ENCODE data around the gene UHRF2. TPM values are rescaled to one million over a fixed set of nuclear protein-coding genes. Genes with fewer than 3 reads are reported as not detected.
"Not testable (repeated sequence)": the region's sequence is repeated elsewhere in the genome, so short reads cannot be mapped to it uniquely, and the experiment has no call there.

Gene UHRF2
- total and polyA plus RNA-seq, 4 experiments from 2014 or later: 8.7 to 128 (median 70.0) TPM

DNA sequence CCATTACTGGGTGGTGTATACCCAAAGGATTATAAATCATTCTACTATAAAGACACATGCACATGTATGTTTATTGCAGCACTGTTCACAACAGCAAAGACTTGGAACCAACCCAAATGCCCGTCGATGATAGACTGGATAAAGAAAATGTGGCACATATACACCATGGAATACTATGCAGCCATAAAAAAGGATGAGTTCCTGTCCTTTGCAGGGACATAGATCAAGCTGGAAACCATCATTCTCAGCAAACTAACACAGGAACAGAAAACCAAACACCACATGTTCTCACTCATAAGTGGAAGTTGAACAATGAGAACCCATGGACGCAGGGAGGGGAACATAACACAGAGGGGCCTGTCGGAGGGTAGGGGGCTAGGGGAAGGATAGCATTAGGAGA is 45.7 kb downstream of the UHRF2 start:
- H3K27ac Mint-ChIP-seq; DNase-seq; H3K4me3 ChIP-seq (ENCODE audit: low read length in 2 of 2); CTCF ChIA-PET (ENCODE audit: partially characterized antibody); H3K27me3 ChIP-seq (ENCODE audit: insufficient read depth, low read length); H3K4me1 ChIP-seq (ENCODE audit: insufficient read depth, low read length); H3K4me3 Mint-ChIP-seq; H3K9me3 ChIP-seq (ENCODE audit: control insufficient read depth in 1 of 2, low read length in 2 of 2); intact Hi-C loops (cut with micrococcal nuclease); H3K27ac ChIP-seq (ENCODE audit: low read depth, low read length); H3K27me3 Mint-ChIP-seq: not testable (repeated sequence)
- POLR2A ChIA-PET (ENCODE audit: partially characterized antibody): interaction anchor here (1.2 to 2.2 kb wide), 2 partner anchors 44 to 45 kb away, joined by 3 to 9 read pairs; partner anchors contain the start of gene UHRF2
- Mint-ChIP-seq H3K36me3 (peaks cover 40 to 49% of the 10 kb centered on the region in 2 donors), H3K4me1 (peaks cover 16 to 37% (median 30%) of the 10 kb centered on the region in 4 donors), H3K9me3 (peaks cover 0 to 16% (median 4%) of the 10 kb centered on the region in 8 donors)
- H3K36me3 ChIP-seq (ENCODE audit: insufficient read depth, low read length): peaks cover 20% of the 10 kb centered on the region

DNA sequence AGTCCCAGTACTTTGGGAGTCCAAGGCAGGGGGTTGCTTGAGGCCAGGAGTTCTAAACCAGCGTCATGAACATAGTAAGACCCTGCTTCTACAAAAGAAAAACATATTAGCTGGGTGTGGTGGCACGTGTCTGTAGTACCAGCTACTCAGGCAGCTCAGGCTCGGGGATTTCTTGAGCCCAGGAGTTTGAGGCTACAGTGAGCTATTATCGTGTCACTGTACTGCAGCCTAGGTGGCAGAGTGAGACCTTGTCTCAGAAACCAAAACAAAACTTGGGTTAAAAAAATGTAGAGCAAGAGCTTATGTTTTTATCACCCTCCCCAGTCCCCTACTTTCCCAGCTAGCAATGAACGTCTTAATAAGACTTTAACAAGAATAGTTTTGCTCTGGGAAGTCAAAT is 46.7 kb downstream of the UHRF2 start:
- CTCF ChIA-PET (ENCODE audit: partially characterized antibody): no interaction called here
- H3K4me3 Mint-ChIP-seq: no peak overlapping the region
- Histone ChIP-seq H3K36me3 (ENCODE audit: insufficient read depth, low read length) (peaks cover 20% of the 10 kb centered on the region), H3K4me3 (ENCODE audit: low read length in 2 of 2) (no peak overlapping the region), H3K27me3 (ENCODE audit: insufficient read depth, low read length) (no peaks in the 10 kb centered on the region), H3K9me3 (ENCODE audit: control insufficient read depth in 1 of 2, low read length in 2 of 2) (no peaks in the 10 kb centered on the region), H3K27ac (ENCODE audit: low read depth, low read length) (no peak overlapping the region), H3K4me1 (ENCODE audit: insufficient read depth, low read length) (no peaks in the 10 kb centered on the region)
- no peak for DNase-seq
- peaks cover 43 to 49% of the 10 kb centered on the region in 2 donors for H3K36me3 Mint-ChIP-seq
- H3K4me1 Mint-ChIP-seq: peaks cover 18 to 40% (median 29%) of the 10 kb centered on the region in 4 donors
- H3K27ac Mint-ChIP-seq: peak overlapping the region in 1 of 7 donors; percentile 14
- H3K9me3 Mint-ChIP-seq: peaks cover 0 to 16% (median 4%) of the 10 kb centered on the region in 8 donors
- H3K27me3 Mint-ChIP-seq: no peaks in the 10 kb centered on the region
- intact Hi-C loops (cut with micrococcal nuclease): no loop called here
- POLR2A ChIA-PET (ENCODE audit: partially characterized antibody): interaction anchor here (0.9 to 2.2 kb wide), 2 partner anchors 46 to 219 kb away, joined by 3 to 9 read pairs; partner anchors contain the start of gene UHRF2

DNA sequence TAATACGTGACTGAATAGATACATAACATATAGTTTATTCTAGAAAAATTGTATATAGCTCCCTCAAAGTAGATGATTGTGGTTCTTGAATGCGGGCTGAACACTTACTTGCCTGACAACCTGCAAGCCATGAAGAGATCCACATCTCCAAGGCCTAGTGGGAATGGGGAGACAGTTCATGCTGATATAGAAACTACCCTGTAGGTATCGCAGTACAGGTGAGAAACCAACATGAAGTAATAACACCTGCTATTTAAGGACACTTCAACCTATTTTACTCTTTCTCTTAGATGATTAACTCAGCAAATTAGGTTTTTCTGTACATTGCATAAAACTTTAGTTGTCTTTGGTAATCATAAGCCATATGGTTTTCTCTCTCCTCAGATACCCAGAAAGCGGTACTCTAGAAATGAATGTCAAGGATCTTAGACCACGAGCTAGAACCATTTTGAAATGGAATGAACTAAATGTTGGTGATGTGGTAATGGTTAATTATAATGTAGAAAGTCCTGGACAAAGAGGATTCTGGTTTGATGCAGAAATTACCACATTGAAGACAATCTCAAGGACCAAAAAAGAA is 47.3 kb downstream of the UHRF2 start:
- no peaks in the 10 kb centered on the region for H3K27me3 Mint-ChIP-seq
- intact Hi-C loops (cut with micrococcal nuclease): no loop called here
- Histone ChIP-seq H3K4me3 (ENCODE audit: low read length in 2 of 2) (no peak overlapping the region), H3K9me3 (ENCODE audit: control insufficient read depth in 1 of 2, low read length in 2 of 2) (no peaks in the 10 kb centered on the region), H3K4me1 (ENCODE audit: insufficient read depth, low read length) (no peaks in the 10 kb centered on the region), H3K36me3 (ENCODE audit: insufficient read depth, low read length) (peaks cover 20% of the 10 kb centered on the region), H3K27me3 (ENCODE audit: insufficient read depth, low read length) (no peaks in the 10 kb centered on the region), H3K27ac (ENCODE audit: low read depth, low read length) (no peak overlapping the region)
- H3K4me3 Mint-ChIP-seq: no peak overlapping the region
- DNase-seq: no peak
- H3K36me3 Mint-ChIP-seq: peaks cover 40 to 49% of the 10 kb centered on the region in 2 donors
- peak overlapping the region in 2 of 7 donors; percentile 14 to 22 for H3K27ac Mint-ChIP-seq
- peaks cover 0 to 14% (median 4%) of the 10 kb centered on the region in 8 donors for H3K9me3 Mint-ChIP-seq
- peaks cover 20 to 40% (median 33%) of the 10 kb centered on the region in 4 donors for H3K4me1 Mint-ChIP-seq
- ChIA-PET POLR2A (ENCODE audit: partially characterized antibody) (interaction anchor here (0.9 to 2.2 kb wide), 2 partner anchors 47 to 219 kb away, joined by 3 to 9 read pairs; partner anchors contain the start of gene UHRF2), CTCF (ENCODE audit: partially characterized antibody) (no interaction called here)

DNA sequence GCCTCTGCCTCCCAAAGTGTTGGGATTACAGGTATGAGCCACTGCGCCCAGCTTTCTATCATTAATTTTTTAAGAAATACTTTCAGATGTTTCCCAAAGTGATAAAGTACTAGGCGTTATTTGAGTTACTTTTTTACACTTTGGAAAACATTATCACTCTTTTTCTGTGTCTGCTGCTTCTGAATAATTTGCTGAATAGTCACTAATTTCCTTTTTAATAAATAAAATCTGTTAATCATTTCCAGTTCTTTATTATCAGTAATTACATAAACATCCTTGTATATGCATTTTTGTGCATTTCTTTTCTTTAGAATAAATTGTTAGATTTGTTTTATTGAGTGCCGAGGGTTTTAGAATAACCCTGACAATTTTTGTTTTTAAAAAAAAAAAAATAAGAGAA is 48.6 kb downstream of the UHRF2 start:
- Histone ChIP-seq H3K4me1 (ENCODE audit: insufficient read depth, low read length) (no peaks in the 10 kb centered on the region), H3K27me3 (ENCODE audit: insufficient read depth, low read length) (no peaks in the 10 kb centered on the region), H3K27ac (ENCODE audit: low read depth, low read length) (no peak overlapping the region), H3K4me3 (ENCODE audit: low read length in 2 of 2) (no peak overlapping the region), H3K9me3 (ENCODE audit: control insufficient read depth in 1 of 2, low read length in 2 of 2) (no peaks in the 10 kb centered on the region), H3K36me3 (ENCODE audit: insufficient read depth, low read length) (peaks cover 20% of the 10 kb centered on the region)
- ChIA-PET CTCF (ENCODE audit: partially characterized antibody) (no interaction called here), POLR2A (ENCODE audit: partially characterized antibody) (interaction anchor here (0.6 to 0.9 kb wide), 2 partner anchors 39 to 242 kb away, joined by 3 to 4 read pairs; no protein-coding TSS in a partner anchor)
- Mint-ChIP-seq H3K4me1 (peaks cover 15 to 33% (median 27%) of the 10 kb centered on the region in 4 donors), H3K27me3 (no peaks in the 10 kb centered on the region), H3K36me3 (peaks cover 35 to 49% of the 10 kb centered on the region in 2 donors), H3K9me3 (peaks cover 0 to 14% (median 4%) of the 10 kb centered on the region in 8 donors), H3K27ac (no peak overlapping the region), H3K4me3 (no peak overlapping the region)
- no peak for DNase-seq
- intact Hi-C loops (cut with micrococcal nuclease): no loop called here

DNA sequence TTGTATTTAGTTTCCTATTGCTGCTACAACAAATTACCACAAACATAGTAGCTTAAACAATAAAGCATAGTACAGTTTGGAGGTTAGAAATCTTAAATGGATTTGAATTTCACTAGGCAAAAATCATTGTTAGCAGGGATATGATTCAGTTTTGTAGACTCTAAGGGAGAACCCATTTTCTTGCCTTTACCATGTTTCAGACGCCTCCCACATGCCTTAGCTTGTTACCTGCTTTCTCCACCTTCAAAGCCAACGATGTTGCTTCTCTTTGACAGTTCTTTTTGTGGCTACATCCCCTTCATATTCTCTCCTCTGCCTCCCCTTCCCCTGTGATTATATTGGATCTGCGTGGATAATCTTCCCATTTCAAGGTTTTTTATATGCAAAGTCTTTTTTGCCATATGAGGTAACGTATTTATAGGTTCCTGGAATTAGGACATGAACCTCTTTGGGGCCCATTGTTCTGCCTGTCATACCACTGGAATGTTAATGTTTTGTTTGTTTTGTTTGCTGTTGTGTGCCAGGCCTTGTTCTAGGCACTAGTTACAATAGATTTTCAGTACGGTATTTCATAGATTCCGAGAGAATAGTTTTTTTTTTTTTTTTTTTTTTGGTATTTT is 54.1 kb downstream of the UHRF2 start:
- Mint-ChIP-seq H3K27ac (peak overlapping the region in 1 of 7 donors; percentile 10), H3K4me3 (no peak overlapping the region), H3K4me1 (peaks cover 10 to 23% (median 11%) of the 10 kb centered on the region in 4 donors), H3K9me3 (no peaks in the 10 kb centered on the region), H3K27me3 (no peaks in the 10 kb centered on the region), H3K36me3 (peaks cover 15 to 37% of the 10 kb centered on the region in 2 donors)
- Histone ChIP-seq H3K27me3 (ENCODE audit: insufficient read depth, low read length) (no peaks in the 10 kb centered on the region), H3K4me1 (ENCODE audit: insufficient read depth, low read length) (no peaks in the 10 kb centered on the region), H3K36me3 (ENCODE audit: insufficient read depth, low read length) (peaks cover 3% of the 10 kb centered on the region), H3K4me3 (ENCODE audit: low read length in 2 of 2) (no peak overlapping the region), H3K27ac (ENCODE audit: low read depth, low read length) (no peak overlapping the region), H3K9me3 (ENCODE audit: control insufficient read depth in 1 of 2, low read length in 2 of 2) (no peaks in the 10 kb centered on the region)
- ChIA-PET CTCF (ENCODE audit: partially characterized antibody) (interaction anchor here (0.9 kb wide), 1 partner anchor 25 kb away, joined by 3 read pairs; no protein-coding TSS in a partner anchor), POLR2A (ENCODE audit: partially characterized antibody) (interaction anchor here (3.2 kb wide), 1 partner anchor 53 kb away, joined by 7 read pairs; the partner anchor contains the start of gene UHRF2)
- intact Hi-C loops (cut with micrococcal nuclease): no loop called here
- DNase-seq: no peak

DNA sequence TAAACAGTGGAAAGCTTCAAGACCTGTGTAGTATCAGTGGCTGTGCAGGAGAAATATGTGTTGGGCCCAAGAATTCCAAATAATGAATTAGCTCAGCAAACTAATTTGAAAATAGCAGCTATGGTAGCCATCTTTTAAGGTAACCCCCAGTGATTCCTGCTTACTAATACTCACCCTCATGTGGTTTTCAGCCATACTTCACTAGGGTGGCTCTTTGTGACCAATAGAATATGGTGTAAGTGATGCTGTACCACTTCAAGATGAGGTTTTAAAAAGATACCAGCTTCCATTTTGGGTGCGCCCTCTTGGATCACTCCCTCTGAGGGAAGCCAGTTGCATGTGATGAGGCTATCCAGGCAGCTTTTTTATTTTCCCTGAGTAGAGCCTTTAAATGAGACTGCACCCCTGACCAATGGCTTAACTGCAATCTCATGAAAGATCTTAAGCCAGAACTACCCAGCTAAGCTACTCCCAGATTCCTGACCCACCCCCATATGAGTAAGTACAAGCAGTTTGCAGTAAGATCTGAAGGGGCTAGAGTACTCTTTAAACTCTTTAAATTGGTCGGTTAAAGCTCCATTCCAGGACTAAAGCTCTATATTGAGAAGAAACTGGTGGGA is 58.3 kb downstream of the UHRF2 start:
- no peaks in the 10 kb centered on the region for H3K36me3 ChIP-seq (ENCODE audit: insufficient read depth, low read length)
- CTCF ChIA-PET (ENCODE audit: partially characterized antibody): interaction anchor here (1.4 kb wide), 1 partner anchor 39 kb away, joined by 3 read pairs; no protein-coding TSS in a partner anchor

DNA sequence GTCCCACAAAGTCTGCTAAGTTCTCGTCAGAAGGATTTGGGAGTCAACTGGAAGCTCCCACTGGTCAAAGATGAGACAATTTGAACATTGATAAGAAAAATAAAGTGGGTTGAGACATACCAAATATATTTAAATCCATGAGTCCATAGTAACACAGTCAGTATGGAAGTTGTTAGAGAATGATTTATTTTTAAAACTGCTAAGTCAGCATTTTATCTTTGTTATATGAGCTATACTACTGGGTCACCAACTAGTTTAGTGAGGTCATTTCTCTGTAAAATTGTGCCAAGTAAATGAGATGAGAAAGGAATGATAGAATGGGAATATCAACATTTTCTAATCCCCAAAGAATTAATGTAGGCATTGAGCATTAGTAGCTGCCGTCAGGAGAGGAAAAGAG is 60.2 kb downstream of the UHRF2 start:
- H3K9me3 ChIP-seq (ENCODE audit: control insufficient read depth in 1 of 2, low read length in 2 of 2): no peaks in the 10 kb centered on the region
- no peak overlapping the region for H3K27ac ChIP-seq (ENCODE audit: low read depth, low read length)
- no peak overlapping the region for H3K4me3 ChIP-seq (ENCODE audit: low read length in 2 of 2)
- intact Hi-C loops (cut with micrococcal nuclease): no loop called here
- H3K4me1 Mint-ChIP-seq: peaks cover 11 to 18% (median 16%) of the 10 kb centered on the region in 4 donors
- peaks cover 0 to 2% (median 0%) of the 10 kb centered on the region in 8 donors for H3K9me3 Mint-ChIP-seq
- no peaks in the 10 kb centered on the region for H3K27me3 ChIP-seq (ENCODE audit: insufficient read depth, low read length)
- H3K27me3 Mint-ChIP-seq: no peaks in the 10 kb centered on the region
- ChIA-PET CTCF (ENCODE audit: partially characterized antibody) (interaction anchor here (0.8 to 0.9 kb wide), 2 partner anchors 115 to 118 kb away, joined by 3 to 5 read pairs; no protein-coding TSS in a partner anchor), POLR2A (ENCODE audit: partially characterized antibody) (interaction anchor here (1.0 kb wide), 1 partner anchor 24 kb away, joined by 3 read pairs; no protein-coding TSS in a partner anchor)
- DNase-seq: no peak
- H3K36me3 Mint-ChIP-seq: peaks cover 15 to 22% of the 10 kb centered on the region in 2 donors
- H3K4me3 Mint-ChIP-seq: no peak overlapping the region
- H3K4me1 ChIP-seq (ENCODE audit: insufficient read depth, low read length): no peaks in the 10 kb centered on the region
- H3K36me3 ChIP-seq (ENCODE audit: insufficient read depth, low read length): peaks cover 8% of the 10 kb centered on the region
- H3K27ac Mint-ChIP-seq: peak overlapping the region in 2 of 7 donors; percentile 31 to 70

More for the DNA sequence above, 58.3 kb downstream of the UHRF2 start:
- H3K4me1 Mint-ChIP-seq: peaks cover 11 to 22% (median 18%) of the 10 kb centered on the region in 4 donors
- H3K4me1 ChIP-seq (ENCODE audit: insufficient read depth, low read length): no peaks in the 10 kb centered on the region
- peaks cover 21 to 31% of the 10 kb centered on the region in 2 donors for H3K36me3 Mint-ChIP-seq
- no peaks in the 10 kb centered on the region for H3K27me3 ChIP-seq (ENCODE audit: insufficient read depth, low read length)
- no peak overlapping the region for H3K4me3 Mint-ChIP-seq
- no peak overlapping the region for H3K4me3 ChIP-seq (ENCODE audit: low read length in 2 of 2)
- peaks cover 0 to 2% (median 0%) of the 10 kb centered on the region in 8 donors for H3K9me3 Mint-ChIP-seq
- intact Hi-C loops (cut with micrococcal nuclease): no loop called here
- no peak overlapping the region for H3K27ac ChIP-seq (ENCODE audit: low read depth, low read length)
- H3K27me3 Mint-ChIP-seq: no peaks in the 10 kb centered on the region
- no peaks in the 10 kb centered on the region for H3K9me3 ChIP-seq (ENCODE audit: control insufficient read depth in 1 of 2, low read length in 2 of 2)
- no peak for DNase-seq
- peak overlapping the region in 2 of 7 donors; percentile 3 to 46 for H3K27ac Mint-ChIP-seq
- POLR2A ChIA-PET (ENCODE audit: partially characterized antibody): no interaction called here
